GM18502 (cell line): ENCODE results near the gene PUM2.
A peak's percentile ranks its signal among the peaks of the same experiment; 100 is the strongest.
"Not testable (repeated sequence)": the region's sequence is repeated elsewhere in the genome, so short reads cannot be mapped to it uniquely, and the experiment has no call there.

Experiments used
- ATAC-seq: cut with Tn5 transposase; IDR thresholded peaks from one replicate; pipeline ENCODE4 v1.9.1; 2021; ENCODE audit warnings: mild to moderate bottlenecking; ENCODE audit not compliant: unreplicated experiment, poor library complexity

The PUM2 gene

GRCh38 chr2:20370191-20370590, 19.5 kb upstream of the PUM2 start:
- ATAC-seq = no peak

GRCh38 chr2:20369366-20369765, 18.7 kb upstream of the PUM2 start:
- ATAC-seq = no peak

DNA sequence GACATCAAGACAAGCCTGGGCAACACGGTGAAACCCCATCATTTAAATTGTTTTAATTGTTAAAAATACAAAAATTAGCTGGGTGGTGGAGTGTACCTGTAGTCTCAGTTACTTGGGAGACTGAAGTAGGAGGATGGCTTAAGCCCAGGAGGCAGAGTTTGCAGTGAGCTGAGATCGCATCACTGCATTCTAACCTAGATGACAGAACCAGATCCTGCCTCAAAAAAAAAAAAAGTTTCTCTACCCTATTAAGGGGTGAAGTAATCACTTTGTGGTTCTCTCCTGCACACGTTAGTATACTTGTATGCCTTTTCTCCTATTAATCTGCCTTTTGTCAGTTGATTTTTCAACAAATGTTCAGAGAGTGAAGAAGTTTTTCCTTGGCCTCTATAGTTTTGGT, 18.1 kb upstream of the PUM2 start:
- no peak for ATAC-seq

GRCh38 chr2:20367929-20368328, 17.3 kb upstream of the PUM2 start:
- ATAC-seq = not testable (repeated sequence)

GRCh38 chr2:20366672-20367116, 16.1 kb upstream of the PUM2 start:
- no peak for ATAC-seq

GRCh38 chr2:20365249-20365817, 14.7 kb upstream of the PUM2 start:
- peak; percentile 96 for ATAC-seq

DNA sequence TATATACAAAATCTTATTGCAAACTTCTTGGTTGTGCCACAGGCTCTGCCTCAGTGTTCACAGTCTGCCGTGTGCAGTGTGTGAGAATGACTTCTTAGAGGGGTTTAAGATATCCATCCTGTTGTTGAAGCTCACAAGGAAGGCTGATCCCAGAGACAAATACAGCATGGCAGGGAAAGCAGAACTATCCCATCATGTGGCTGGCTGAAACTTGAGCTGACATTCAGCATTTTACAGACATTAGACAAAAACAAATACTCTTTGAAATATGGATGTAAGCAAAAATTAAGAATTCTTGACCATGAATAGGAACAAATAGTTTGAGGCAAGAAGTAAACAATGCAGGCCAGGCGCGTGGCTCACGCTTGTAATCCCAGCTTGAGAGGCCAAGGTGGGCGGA, 12.9 kb upstream of the PUM2 start:
- no peak for ATAC-seq

- ATAC-seq = no peak
These were observed 12.2 kb upstream of the PUM2 start for GRCh38 chr2:20362701-20363435.

GRCh38 chr2:20361893-20362292, 11.2 kb upstream of the PUM2 start:
- no peak for ATAC-seq

- no peak for ATAC-seq
These were observed 8.5 kb upstream of the PUM2 start for GRCh38 chr2:20359096-20359495.

- ATAC-seq = no peak
These were observed 7.2 kb upstream of the PUM2 start for GRCh38 chr2:20357638-20358389.

DNA sequence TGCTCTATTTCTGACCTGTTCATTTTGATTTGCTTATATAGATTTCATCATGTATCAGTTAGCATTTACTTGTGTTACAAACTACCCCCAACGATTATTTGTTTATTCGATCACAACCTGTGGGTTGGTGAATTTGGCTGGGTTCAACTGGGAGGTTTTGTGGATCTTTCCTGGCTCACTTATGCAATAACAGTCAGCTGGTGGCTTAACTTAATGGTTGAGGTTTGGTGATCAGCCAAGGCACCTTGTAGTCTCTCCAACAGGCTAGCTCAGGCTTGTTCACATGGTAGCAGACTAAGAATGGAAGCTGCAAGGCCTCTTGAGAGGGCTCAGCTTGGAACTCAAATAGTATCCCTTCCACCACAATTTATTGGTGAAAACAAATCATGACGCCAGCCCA, 5.4 kb upstream of the PUM2 start:
- ATAC-seq = no peak

DNA sequence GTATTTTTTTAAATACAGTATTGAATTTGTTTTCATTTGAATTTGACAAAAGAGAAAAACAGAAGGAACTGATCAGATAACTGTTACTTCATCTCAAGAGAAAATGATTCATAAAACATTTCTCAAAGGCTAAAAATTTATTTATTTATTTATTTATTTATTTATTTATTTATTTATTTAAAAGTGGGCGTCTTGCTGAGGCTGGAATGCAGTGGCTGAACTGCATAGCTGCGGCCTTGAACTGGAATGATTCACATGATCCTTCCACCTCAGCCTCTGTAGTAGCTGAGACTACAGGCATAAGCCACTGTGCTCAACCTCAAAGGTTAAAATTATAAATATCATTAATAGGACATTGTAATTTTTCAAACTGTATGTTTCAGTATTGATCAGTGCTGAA, 4.5 kb upstream of the PUM2 start:
- ATAC-seq = no peak

- no peak for ATAC-seq
These were observed 2.8 kb upstream of the PUM2 start for GRCh38 chr2:20353241-20353992.

DNA sequence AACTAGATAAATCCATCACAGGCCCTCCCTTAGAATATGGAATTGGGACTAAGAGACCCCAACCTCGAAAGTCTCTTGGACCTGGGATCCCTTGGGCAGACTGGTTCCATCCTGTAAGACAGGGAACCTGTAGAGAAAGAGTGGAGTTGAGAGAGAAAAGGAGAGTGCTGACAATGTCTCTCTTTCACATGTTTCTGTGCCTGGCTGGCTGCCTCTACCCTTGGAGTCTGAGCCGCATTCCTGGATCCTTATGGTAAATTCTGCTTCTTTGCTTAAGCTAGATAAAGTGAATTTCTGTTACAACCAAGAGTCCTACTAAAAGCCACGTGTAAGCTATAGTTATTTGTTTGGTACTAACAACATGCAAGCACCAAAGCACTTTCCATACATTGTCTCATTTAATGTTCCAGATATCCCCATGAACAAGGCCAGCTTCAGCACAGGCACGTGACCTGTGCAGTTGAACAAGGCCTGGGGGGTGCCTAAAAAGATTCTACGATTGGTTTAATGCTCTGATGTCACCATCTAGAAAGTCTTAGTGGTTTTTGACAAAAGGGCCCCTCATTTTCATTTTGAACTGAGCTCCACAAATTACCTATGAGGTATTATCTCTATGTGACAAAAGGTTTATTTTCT, 2.1 kb upstream of the PUM2 start:
- no peak for ATAC-seq

DNA sequence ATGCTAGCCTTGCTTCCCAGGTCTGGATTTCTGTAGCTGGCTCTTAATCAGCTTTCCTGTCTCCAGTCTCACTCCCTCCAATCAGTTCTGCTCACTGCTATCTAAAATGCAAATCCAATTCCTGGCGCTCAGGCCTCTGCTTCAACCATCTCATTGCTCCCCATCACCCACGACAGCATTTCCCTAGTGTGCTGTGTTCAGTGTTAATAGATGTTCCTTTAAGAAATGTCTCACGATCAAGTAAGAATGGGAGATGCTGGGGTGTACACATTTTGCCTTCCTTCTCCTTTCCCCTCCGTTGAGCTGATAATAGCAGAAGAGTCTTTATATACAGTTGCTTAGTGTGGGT, 1.6 kb upstream of the PUM2 start:
- ATAC-seq = no peak

DNA sequence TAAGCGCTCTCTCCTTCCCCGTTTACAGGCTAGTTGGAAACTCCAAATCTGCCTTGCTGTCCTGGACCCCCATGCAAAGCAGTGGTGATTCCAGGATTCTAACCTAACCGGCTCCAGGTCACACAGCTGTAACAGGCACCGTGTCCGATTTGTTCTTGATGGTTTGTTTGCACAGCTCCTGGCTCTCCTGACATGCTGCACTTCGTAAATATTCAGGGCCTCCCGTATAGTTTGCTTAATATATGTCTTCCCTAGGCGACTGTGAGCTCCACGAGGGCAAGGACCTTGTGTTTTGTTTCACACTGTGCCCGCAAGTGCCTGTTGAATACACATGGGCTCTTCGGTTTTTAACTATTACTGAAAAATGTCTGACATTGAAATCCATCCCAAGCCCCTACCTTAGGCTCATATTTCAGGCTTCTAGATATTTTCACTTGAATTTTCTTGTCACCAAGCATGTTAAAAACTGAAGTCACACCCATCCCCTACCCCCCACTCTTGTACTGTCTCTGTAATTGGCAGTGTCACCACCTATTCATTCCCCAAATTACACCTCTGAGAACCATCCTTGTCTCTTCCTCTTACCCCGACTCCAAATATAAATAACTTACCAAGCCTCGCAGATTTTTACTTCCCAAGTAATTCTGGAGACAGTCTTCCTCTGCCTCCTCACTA, 1.0 kb upstream of the PUM2 start:
- ATAC-seq = no peak

DNA sequence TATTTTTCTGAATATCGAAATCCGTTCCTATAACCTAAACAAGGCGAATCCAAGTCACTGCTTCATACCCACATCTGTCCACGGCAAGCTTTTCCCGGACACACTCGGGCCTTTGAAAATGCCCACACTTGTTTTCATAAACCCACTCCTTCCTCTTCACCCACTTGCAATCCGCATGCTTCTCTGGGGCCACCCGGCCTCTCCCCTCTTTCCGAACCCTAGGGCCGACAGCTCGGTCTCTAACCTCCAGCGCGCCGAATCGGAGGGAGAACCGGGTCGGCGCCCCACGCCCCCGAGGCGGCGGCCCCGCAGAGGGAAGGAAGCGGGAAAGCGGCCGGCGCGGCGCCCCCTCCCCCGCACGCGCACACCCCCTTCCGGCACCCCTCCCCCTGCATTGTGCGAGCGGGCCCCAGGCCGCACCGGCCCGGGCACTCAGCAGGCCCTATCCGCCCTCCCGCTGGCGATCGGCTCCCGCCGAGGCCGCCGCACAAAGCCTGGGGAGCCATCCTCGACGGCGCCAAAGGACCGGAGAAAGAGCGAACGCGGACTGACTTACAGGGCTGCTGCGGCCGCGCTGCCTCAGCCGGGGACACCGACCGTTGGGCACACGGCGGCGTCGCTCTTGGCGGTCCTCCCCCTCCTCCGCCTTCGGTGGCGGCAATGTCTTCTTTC, 467 bp downstream of the PUM2 start:
- ATAC-seq = peak; percentile 33

DNA sequence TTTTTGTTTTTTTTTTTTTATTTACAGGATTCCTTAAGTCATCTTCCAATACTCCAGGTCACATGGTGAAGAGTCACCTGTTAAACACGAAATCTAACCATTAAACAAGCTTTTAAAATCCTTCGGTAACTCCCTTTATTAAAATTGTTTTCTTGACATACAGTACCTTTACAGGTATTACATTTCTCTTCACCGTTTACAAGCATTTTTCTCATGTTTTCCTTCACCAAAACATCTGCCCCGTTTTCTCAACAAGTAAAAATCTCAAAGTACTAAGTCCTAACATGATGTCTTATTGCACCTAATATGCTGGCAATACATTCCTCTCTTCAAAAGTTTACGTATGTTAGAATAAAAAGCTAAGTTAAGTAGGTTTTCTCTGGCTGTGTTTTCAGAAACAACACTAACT, 1.1 kb downstream of the PUM2 start:
- no peak for ATAC-seq
